K562 (cell line): Measurements from ENCODE around the gene UBL5. TPM values are rescaled to one million over a fixed set of nuclear protein-coding genes. Genes with fewer than 3 reads are reported as not detected.

Experiments used
- CHD7 ChIP-seq: fragments of 200-600 bp; sonication (generic); IDR thresholded peaks from one replicate; pipeline ENCODE4 v1.6.1; 2012; ENCODE audit warnings: mild to moderate bottlenecking, low read depth, low read length, inconsistent platforms
- CREBBP ChIP-seq: IDR thresholded peaks from one replicate; pipeline ENCODE4 v1.6.1; 2012; ENCODE audit warnings: low read depth, mild to moderate bottlenecking, control low read depth, inconsistent platforms, low read length
- MBD2 ChIP-seq: sonication (generic); IDR thresholded peaks from 2 replicates; pipeline ENCODE4 v1.6.1; 2016; ENCODE audit warnings: low read depth, borderline replicate concordance
- WHSC1 ChIP-seq: IDR thresholded peaks from one replicate; pipeline ENCODE4 v1.6.1; 2012; ENCODE audit warnings: low read length, control low read depth, inconsistent platforms
- ZNF561 ChIP-seq: fragments of 450-650 bp; formaldehyde crosslinking; conservative IDR thresholded peaks from 2 replicates; pipeline ENCODE4 v1.4.0; 2020; ENCODE audit warnings: mild to moderate bottlenecking, moderate library complexity
- polyA plus RNA-seq, 8 experiments: library from polyadenylated mRNA; depleted of rRNA in 4 of 8; stranded (reverse) in 5 of 8; unstranded in 3 of 8; fragments of >200 nt; fragmentation: Nextera tagmentation in 2 of 8; fragmentation: Illumina TruSeq in 1 of 8; extraction: Ambion mirVana in 2 of 8; extraction: Trizol in 1 of 8; gene quantifications; 2 replicates each; pipeline versions ENCODE4 v1.2.1 to v1.2.3, GENCODE V29; 2011 to 2014; ENCODE audit warnings: inconsistent platforms in 1 of 8, missing spikeins in 1 of 8
- total RNA-seq, 7 experiments: library from RNA; depleted of rRNA in 6 of 7; stranded (reverse); fragments of >200 nt in 6 of 7; fragmentation: Illumina TruSeq in 2 of 7; extraction: Trizol in 2 of 7; gene quantifications; 2 replicates each; pipeline versions ENCODE4 v1.2.1 to v1.2.3, GENCODE V29; 2011 to 2021; ENCODE audit warnings: low replicate concordance in 1 of 7
- TF ChIP-seq, protein P1 (sequence below), 2 experiments: fragments of 450-650 bp in 1 of 2; sonication (generic) in 1 of 2; formaldehyde crosslinking in 1 of 2; IDR thresholded peaks; 2 replicates each; pipeline versions ENCODE4 v1.7.1 to v1.9.0; 2016 to 2022; ENCODE audit warnings: inconsistent platforms in 1 of 2, mild to moderate bottlenecking in 1 of 2, missing genetic modification reagents in 1 of 2

UBL5 gene
- total and polyA plus RNA-seq, 9 of the 15 experiments (the other 6 are each of a cell fraction or from before 2014, with no cell fraction given), result 410 to 1,266 (median 613) TPM

DNA sequence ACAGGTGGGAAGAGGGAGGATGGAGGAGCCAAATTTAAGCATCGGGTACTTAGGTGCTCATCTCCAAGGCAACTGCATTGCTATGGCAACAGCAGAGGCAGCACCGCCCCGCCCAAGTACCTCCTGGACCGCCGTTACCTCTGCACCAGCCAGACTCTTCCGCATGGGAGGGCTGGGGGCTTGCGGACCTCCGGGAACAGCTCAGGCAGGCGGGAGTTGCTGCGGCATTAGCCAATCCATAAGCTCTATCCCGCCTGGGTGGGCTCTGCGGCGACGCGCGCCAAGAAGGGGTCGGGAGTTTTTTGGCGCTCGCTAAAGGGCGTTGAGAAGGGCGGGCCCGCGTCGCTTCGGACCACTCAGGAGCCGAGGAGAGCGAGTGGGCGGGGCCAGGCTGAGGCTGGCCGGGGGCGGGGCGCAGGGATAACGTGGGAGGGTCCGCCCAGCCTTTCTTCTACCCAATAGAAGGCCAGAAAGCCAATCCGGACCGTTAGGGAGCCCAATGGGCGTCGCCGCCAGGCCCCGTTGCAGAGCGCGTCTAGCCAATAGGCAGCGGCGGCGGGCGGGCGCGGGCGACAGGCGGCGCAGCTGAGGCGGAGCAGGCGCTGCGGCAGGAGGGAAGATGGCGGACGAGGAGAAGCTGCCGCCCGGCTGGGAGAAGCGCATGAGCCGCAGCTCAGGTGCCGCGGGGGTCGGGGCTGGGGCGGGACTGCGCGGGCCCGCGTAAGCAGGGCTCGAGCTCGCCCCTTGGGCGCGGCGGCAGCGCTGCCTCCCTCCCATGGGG, 7.2 kb downstream of the UBL5 start, which contains the start of gene PIN1 (continued):
- TF ChIP-seq, protein P1, sequence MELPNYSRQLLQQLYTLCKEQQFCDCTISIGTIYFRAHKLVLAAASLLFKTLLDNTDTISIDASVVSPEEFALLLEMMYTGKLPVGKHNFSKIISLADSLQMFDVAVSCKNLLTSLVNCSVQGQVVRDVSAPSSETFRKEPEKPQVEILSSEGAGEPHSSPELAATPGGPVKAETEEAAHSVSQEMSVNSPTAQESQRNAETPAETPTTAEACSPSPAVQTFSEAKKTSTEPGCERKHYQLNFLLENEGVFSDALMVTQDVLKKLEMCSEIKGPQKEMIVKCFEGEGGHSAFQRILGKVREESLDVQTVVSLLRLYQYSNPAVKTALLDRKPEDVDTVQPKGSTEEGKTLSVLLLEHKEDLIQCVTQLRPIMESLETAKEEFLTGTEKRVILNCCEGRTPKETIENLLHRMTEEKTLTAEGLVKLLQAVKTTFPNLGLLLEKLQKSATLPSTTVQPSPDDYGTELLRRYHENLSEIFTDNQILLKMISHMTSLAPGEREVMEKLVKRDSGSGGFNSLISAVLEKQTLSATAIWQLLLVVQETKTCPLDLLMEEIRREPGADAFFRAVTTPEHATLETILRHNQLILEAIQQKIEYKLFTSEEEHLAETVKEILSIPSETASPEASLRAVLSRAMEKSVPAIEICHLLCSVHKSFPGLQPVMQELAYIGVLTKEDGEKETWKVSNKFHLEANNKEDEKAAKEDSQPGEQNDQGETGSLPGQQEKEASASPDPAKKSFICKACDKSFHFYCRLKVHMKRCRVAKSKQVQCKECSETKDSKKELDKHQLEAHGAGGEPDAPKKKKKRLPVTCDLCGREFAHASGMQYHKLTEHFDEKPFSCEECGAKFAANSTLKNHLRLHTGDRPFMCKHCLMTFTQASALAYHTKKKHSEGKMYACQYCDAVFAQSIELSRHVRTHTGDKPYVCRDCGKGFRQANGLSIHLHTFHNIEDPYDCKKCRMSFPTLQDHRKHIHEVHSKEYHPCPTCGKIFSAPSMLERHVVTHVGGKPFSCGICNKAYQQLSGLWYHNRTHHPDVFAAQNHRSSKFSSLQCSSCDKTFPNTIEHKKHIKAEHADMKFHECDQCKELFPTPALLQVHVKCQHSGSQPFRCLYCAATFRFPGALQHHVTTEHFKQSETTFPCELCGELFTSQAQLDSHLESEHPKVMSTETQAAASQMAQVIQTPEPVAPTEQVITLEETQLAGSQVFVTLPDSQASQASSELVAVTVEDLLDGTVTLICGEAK (IDR thresholded peaks at IDR 0.05), result peak; percentile 78
- TF ChIP-seq, protein P1 (CRISPR knock-in tag; IDR thresholded peaks at IDR 0.05), result no peak
- TF ChIP-seq ZNF561 (CRISPR knock-in tag) (no peak), CREBBP (peak; percentile 97), MBD2 (peak; percentile 97), WHSC1 (no peak), CHD7 (no peak)
